LHCN-M2 (cell line): ENCODE measurements around the gene MARK1. TPM values are rescaled to one million over a fixed set of nuclear protein-coding genes. Genes with fewer than 3 reads are reported as not detected.

Experiments used
- DNase-seq: peaks from one replicate; pipeline ENCODE4 v3.0.0-alpha.2; 2012; ENCODE audit warnings: low read depth
- total RNA-seq: library from RNA; depleted of rRNA; stranded (reverse); fragments of >200 nt; gene quantifications from 2 replicates; pipeline ENCODE4 v1.2.3, GENCODE V29; 2014; rRNA removed

MARK1 gene
- total RNA-seq, 1 experiment from 2014 or later, result not detected

DNA sequence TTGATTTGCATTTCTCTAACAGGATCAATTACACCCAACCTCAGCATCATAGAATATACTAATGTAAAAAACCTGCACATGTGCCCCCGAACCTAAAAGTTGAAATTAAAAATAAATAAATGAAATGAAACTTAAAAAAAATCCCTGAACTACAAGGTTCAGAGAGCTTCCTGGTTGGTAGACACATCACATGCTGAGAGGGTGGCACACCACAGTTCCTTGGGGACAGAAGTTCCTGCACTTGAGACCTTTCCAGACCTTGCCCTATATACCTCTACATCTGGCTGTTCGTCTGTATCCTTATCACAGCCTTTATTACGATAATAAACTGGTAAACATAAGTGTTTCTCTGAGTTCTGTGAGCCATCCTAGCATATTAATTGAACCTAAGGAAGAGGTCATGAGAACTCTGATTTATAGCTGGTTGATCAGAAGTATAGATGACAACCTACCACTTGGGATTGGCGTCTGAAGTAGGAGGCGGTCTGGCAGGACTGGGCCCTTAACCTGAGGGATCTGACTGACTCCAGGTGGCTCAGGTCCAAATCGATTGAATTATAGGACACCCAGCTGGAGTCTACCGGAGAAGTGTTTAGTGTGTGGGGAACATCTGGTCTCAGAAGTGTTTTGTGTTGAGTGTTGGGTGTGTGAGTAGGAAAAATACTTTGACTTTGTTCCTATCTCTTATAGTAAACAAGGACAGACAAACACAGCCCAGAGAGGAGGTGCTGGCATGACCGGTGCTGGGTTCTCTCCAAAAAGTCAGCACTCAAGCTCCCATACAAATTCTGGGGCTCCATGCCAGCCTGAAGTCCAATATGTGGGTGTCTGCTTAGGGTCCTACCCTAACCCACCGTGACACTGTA, 181.2 kb downstream of the MARK1 start:
- DNase-seq, result no peak

- DNase-seq, result no peak
These were observed 182.4 kb downstream of the MARK1 start for GRCh38 chr1:220710333-220710732.

DNA sequence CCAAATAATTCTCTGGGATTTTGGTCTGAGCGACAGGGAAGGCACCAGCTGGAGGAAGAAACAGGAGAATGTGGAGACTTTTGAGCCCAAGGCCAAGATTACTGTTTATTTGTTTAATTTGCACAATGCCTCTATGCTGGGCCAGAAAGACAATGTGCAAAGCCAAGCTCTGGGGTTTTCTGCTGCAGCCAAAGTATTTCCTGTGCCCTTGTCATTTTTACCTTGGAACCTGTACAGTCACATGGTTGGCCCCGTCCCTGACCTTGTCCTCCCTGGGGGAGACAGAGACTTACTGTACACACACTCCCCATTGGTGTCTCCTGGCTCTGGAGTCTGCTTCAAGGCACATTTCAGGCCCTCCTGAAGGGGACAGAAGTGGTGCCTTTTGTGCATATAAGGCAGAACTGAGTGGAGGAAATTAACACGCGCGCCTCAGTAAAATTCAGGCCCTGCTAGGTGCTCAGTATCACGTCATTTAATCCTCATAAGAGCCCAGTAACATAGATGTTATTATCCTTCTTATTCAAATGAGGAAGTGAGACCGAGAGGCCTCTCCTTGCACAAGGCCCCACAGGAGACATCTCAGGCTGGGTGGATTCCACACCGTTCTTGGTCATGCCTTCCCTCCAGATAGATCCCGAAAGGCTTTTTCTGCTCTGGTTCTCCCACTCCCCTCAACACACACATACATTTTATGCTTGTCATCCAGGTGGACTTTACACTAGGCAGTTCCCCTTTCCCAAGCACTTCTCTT, 183.3 kb downstream of the MARK1 start:
- DNase-seq, result no peak

Other genes with a start within 250 kb of the MARK1 start
- gene C1orf115, start 162.2 kb downstream of the MARK1 start, total RNA-seq, result under 0.01 and 0.11 TPM in 2 replicates
- 0.17 and 1.5 TPM in 2 replicates for gene MTARC2, start 220.2 kb downstream of the MARK1 start, total RNA-seq